Renal pelvis (tissue), 4 donors: ENCODE data around the gene SLC35D1. TPM values are rescaled to one million over a fixed set of nuclear protein-coding genes. Genes with fewer than 3 reads are reported as not detected.
A peak's percentile ranks its signal among the peaks of the same experiment; 100 is the strongest.
"Not testable (repeated sequence)": the region's sequence is repeated elsewhere in the genome, so short reads cannot be mapped to it uniquely, and the experiment has no call there.

Experiments used
- DNase-seq: peaks from one replicate; pipeline ENCODE4 v3.0.0-alpha.2; 2013
- polyA plus RNA-seq, 3 donors: library from polyadenylated mRNA; unstranded; fragments of 120-200 nt; gene quantifications; one replicate each; pipeline ENCODE4 v1.2.1, GENCODE V29; 2013; ENCODE audit not compliant: insufficient read length in 3 of 3

The SLC35D1 gene
- polyA plus RNA-seq, 3 donors, result 12.9 to 17.1 (median 14.9) TPM

DNA sequence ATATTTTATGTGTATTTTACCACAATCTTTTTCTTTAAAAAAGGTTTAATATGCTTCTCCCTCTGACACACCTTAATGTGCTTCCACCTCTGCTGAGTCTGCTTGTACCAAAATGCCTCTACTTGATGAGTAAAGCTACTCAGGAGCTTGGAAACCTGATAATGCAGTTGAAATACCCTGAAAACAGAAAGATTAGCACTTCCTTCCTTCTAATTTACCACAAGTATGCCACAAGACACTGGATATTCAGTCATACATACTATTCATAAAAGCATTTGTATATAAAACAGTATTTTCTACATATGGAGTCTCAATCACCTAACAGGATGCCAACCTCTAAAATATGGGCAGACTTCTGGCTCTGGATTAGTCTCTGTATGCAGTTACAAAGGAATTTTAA is 55.0 kb downstream of the SLC35D1 start:
- DNase-seq, result no peak

DNA sequence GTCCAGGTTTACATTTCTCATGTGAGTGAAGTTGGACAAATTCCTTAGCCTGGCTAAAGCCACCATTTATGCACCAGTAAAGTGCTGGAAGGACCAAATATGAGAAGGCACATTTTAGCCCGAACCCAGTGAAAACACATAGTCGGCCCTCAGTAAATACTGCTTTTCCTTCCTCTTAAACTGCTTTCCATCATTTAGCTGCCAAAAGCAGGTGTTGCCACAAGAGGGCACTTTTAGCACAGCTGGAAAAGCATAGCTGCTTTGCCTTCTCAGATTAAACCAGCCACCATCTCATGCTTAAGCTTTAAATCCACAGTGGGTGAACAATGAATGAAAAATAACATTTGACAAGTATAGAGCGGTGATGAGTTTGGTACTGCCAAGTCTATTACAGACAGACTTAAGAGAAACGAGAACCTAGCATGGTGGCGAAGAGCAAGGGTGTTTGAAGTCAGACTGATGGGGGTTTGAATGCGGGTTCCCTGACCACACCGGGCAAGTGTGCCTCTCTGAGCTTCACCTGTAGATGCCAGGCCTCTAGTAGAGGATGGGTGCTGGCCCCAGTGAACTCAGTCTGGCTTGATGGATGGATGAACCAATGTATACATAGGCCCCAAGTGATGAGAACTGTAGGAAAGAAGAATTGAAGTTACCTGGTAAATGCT is 57.8 kb downstream of the SLC35D1 start:
- peak; percentile 71 for DNase-seq

- no peak for DNase-seq
Measured at GRCh38 chr1:66993076-66993475, 60.9 kb downstream of the SLC35D1 start.

GRCh38 chr1:66985835-66986234 is 68.1 kb downstream of the SLC35D1 start:
- no peak for DNase-seq

DNA sequence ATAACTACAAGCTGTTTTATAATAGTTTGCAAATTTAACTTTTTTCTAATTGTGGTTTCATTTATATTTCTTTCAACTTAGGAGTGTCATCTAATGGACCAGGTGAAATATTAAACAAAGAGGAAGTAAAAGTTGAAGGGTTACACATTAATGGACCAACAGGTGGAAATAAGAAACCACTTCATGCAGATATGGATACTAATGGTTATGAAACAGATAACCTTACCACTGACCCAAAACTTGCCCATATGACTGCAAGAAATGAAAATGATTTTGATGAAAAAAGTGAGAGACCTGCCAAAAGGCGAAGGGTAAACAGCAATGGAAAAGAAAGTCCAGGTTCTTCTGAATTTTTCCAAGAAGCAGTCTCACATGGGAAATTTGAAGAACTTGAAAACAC is 69.5 kb downstream of the SLC35D1 start:
- DNase-seq, result no peak

DNA sequence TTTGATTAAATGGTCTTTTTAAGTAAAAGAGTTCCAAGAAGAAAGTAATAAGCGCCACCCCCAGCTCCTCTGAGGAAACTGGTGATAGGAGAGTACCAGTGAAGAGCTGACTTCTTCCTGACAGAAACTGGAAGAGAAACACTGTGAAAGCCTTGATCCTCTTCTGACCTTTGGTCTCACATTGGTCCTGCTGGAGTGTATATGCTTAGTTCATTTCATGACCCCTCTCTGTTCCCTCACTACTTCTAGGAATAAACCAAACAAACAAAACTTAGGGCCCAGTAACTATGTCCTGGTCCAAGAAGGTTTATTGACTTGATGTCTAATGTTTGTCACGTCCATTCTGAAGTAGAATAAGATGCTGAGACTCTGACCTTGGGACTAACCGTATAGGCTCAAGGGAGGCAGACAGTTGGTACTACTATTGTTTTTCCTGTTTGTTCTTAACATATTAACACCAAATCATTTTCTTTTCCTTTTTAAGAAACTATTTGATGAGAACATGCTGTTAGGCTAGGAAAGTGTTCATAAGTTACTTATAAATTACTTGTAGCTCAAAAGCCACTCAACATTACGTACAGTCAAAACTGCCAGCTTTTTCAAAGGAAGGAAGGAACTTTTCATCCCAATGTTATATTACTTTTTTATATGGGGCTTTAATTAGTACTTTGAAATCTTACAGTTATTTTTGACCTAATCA is 71.2 kb downstream of the SLC35D1 start:
- DNase-seq, result no peak

DNA sequence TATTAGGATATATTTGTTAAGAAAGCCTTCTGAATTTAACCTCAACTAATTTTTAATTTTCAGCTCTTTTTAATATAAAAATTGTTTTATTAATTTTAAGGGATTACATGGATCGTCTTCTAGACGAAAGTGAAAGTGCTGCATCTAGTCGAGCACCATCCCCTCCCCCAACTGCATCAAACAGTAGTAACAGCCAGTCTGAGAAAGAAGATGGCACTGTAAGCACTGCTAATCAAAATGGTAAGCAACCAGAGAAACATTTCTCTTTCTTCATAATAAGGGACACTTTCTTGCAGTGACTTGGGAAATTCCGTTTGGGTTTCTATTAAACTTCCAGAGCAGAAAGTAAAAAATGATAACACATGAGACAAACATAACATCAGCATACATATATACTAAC is 72.3 kb downstream of the SLC35D1 start:
- no peak for DNase-seq

GRCh38 chr1:66980745-66981367 is 73.1 kb downstream of the SLC35D1 start:
- no peak for DNase-seq

- DNase-seq, result not testable (repeated sequence)
Measured at GRCh38 chr1:66979621-66980020, 74.3 kb downstream of the SLC35D1 start.

DNA sequence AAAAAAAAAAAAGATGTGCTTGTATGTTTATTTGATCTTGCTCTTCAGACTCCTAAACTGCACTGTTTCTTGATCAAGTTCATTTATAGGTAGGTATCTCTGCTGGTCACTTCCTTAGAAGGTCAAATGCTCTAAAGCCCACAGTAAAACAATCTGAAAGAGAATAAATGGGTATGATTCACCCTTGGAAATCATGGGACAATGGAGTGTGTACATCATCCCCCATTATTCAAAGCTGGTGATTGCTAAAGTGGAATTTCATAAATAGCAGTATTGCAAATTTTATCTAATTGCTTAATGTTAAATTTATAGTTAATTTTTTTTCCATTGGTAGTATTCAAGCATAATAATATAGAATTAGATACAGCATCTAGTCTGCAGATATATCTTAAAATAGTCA is 75.7 kb downstream of the SLC35D1 start:
- no peak for DNase-seq

- no peak for DNase-seq
Measured at GRCh38 chr1:66968574-66968973, 85.4 kb downstream of the SLC35D1 start.

DNA sequence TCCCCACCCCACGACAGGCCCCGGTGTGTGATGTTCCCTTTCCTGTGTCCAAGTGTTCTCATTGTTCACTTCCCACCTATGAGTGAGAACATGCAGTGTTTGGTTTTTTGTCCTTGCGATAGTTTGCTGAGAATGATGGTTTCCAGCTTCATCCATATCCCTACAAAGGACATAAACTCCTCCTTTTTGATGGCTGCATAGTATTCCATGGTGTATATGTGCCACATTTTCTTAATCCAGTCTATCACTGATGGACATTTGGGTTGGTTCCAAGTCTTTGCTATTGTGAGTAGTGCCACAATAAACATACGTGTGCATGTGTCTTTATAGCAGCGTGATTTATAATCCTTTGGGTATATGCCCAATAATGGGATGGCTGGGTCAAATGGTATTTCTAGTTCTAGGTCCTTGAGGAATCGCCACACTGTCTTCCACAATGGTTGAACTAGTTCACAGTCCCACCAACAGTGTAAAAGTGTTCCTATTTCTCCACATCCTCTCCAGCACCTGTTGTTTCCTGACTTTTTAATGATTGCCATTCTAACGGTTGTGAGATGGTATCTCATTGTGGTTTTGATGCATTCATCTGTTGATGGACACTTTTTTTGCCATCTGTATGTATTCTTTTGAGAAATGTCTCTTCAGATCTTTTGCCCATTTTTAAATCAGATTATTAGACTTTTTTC is 87.6 kb downstream of the SLC35D1 start:
- not testable (repeated sequence) for DNase-seq

- no peak for DNase-seq
Measured at GRCh38 chr1:66957938-66958337, 96.0 kb downstream of the SLC35D1 start.

DNA sequence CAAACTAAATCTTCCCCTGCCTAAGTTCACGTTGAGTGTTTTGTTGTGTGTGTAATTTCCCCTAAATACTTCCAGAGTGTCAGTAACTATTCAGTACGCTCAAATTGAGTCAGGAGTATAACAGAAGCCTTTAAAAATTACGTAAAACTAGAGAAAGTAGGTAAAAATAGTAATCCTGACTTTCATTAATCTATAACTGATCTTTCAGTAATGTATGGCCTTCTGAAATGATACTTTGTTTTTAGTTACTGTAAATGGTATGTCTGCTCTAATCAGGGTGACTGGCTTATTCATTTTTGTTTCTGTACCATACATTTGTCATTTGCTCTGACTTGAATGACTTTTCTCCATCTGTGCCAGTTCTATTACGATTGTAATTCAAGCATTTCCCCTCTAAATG is 99.7 kb downstream of the SLC35D1 start:
- DNase-seq, result no peak

- DNase-seq, result no peak
Measured at GRCh38 chr1:66951513-66951912, 102.4 kb downstream of the SLC35D1 start.

Other genes with a start within 250 kb of the SLC35D1 start
- gene DNAI4, start 129.3 kb downstream of the SLC35D1 start, polyA plus RNA-seq, result 10 to 100 TPM; 14.2 to 17.9 (median 15.2) TPM
- gene MIER1, start 129.2 kb downstream of the SLC35D1 start, polyA plus RNA-seq, result 10 to 100 TPM; 33.3 to 36.7 (median 34.5) TPM
- under 1 TPM in 2 of 3 donors, not detected in 1; 0.28 to 0.35 TPM for gene C1orf141, start 80.8 kb upstream of the SLC35D1 start, polyA plus RNA-seq
- under 1 TPM in 1 of 3 donors, not detected in 2; 0.06 TPM for gene IL23R, start 112.3 kb upstream of the SLC35D1 start, polyA plus RNA-seq